Rectal smooth muscle tissue (tissue), 1 donor: ENCODE measurements around the gene FRG2.
"Not testable (repeated sequence)": the region's sequence is repeated elsewhere in the genome, so short reads cannot be mapped to it uniquely, and the experiment has no call there.

Experiments used
- H3K27ac ChIP-seq: one replicate; pipeline ENCODE4 v1.7.0; 2013; ENCODE audit warnings: low read depth, low read length, inconsistent platforms
- H3K27me3 ChIP-seq: one replicate; pipeline ENCODE4 v1.7.0; 2013; ENCODE audit warnings: low read length; ENCODE audit not compliant: control insufficient read depth, insufficient read depth
- H3K36me3 ChIP-seq: one replicate; pipeline ENCODE4 v1.7.0; 2013; ENCODE audit warnings: low read length; ENCODE audit not compliant: control insufficient read depth, insufficient read depth
- H3K4me1 ChIP-seq: one replicate; pipeline ENCODE4 v1.7.0; 2013; ENCODE audit warnings: low read length; ENCODE audit not compliant: control insufficient read depth, insufficient read depth
- H3K4me3 ChIP-seq: one replicate; pipeline ENCODE4 v1.7.0; 2013; ENCODE audit warnings: low read length
- H3K9ac ChIP-seq: one replicate; pipeline ENCODE4 v1.7.0; 2013; ENCODE audit warnings: low read length

FRG2 gene

DNA sequence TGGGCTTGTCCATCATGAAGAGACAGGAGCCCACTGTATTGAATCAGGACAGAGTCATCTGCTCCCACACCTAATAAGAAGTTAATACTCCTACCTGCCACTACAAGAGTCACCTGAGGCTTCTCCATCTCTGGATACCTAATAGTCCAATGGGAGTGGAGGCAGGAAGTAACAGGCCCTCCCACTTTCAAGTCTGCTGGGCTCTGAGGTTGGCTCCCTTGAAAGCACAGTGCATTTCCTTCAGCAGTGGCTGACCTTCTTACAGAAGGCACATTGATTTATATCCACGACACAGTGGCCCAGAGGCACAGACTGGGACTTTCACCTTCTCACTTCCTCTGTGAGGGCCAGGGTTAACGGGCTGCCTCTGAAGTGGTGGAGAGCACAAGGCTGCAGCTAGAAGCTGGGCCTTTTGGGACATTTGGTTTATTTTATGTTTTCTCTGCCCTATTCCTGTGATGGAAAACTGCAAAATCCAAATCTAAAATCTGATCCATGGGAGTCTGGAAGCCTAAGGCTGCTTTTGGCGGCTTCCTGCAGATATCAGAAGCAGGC, 38.1 kb downstream of the FRG2 start:
- Histone ChIP-seq H3K4me1 (no peaks in the 10 kb centered on the region), H3K27ac (no peak overlapping the region), H3K9ac (no peak overlapping the region), H3K36me3 (no peaks in the 10 kb centered on the region), H3K4me3 (no peak overlapping the region), H3K27me3 (no peaks in the 10 kb centered on the region)

DNA sequence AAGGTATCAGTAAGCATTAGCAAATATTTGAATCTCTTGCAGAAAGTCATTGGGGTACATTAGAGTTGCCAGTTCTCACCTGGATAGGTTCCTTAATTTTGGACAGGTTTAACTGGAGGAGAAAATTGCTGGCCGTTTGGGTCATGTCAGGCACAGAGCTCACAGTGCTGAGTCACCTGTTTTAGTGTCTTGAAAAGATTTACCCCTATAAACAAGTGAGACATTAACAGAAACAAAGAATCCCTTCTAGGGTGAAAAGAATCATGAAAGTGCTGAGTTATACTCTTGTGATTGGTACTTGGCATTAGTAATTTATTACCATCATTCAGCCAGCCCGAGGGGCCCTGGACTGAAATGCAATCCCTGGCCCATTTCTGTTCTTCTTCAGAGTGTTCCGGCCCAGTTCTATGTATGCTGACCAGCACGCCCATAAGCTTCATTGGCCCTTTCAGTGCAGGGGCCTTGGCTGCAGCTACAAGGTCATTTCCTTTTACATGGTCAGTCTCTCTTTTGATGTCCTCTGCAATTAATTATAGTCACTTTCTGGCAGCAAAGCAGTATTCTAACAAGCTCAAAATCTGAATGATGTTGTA, 41.3 kb downstream of the FRG2 start:
- H3K27ac ChIP-seq, result not testable (repeated sequence)

DNA sequence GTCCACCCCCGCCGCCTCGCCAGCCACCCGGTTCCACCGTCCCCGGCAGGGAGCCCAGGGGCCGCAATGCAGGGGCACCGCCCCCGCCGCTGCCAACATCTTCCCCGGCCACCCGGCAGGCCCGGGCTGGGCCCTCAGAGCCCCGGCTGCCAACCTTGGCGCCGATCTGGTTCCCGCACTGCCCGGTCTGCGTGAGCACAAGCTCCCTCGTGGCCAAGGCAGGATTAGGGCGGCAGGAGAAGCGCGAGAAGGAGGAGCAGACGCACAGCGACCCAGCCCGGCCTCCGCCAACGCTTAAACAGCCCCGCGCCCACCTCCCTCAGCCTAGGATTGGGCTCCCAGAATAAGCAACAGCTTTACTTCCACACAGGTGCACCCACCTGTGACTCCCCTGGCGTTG, 42.4 kb downstream of the FRG2 start:
- H3K27me3 ChIP-seq, H3K36me3 ChIP-seq, H3K9ac ChIP-seq, H3K4me1 ChIP-seq, H3K27ac ChIP-seq, H3K4me3 ChIP-seq: not testable (repeated sequence)

More for the DNA sequence above, 41.3 kb downstream of the FRG2 start:
- not testable (repeated sequence) for H3K36me3 ChIP-seq, H3K9ac ChIP-seq, H3K4me3 ChIP-seq, H3K4me1 ChIP-seq, H3K27me3 ChIP-seq

- not testable (repeated sequence) for H3K27ac ChIP-seq, H3K9ac ChIP-seq, H3K36me3 ChIP-seq, H3K4me3 ChIP-seq, H3K4me1 ChIP-seq, H3K27me3 ChIP-seq
Observed at GRCh38 chr4:189983916-189984526, 43.0 kb downstream of the FRG2 start.

DNA sequence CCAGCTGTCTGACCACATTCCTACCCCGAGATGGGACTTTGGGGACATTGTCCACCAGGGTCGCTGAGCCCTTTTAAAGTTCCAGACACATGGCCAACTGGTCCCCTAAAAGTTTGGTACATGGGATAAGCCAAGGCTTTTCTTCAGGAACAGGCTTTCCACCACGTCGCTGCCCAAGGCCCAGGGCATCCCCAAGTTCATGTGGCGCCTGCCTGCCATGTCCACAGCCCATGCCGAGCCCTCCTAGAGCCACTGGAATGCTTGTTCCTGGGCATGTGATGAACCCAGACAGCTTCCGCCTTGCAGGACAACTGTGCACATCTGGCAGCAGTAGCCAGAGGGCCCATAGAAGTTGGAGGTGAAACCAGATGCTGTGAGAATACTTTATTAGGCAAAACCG, 45.1 kb downstream of the FRG2 start:
- no peak overlapping the region for H3K27ac ChIP-seq
- H3K27me3 ChIP-seq, result no peaks in the 10 kb centered on the region
- H3K9ac ChIP-seq, result no peak overlapping the region
- H3K4me1 ChIP-seq, result no peaks in the 10 kb centered on the region
- no peaks in the 10 kb centered on the region for H3K36me3 ChIP-seq
- no peak overlapping the region for H3K4me3 ChIP-seq

GRCh38 chr4:189980292-189980691, 46.8 kb downstream of the FRG2 start:
- not testable (repeated sequence) for H3K4me1 ChIP-seq, H3K27ac ChIP-seq, H3K36me3 ChIP-seq, H3K27me3 ChIP-seq, H3K9ac ChIP-seq, H3K4me3 ChIP-seq

GRCh38 chr4:189979196-189980047, 47.6 kb downstream of the FRG2 start:
- H3K27ac ChIP-seq, result no peak overlapping the region
- H3K4me1 ChIP-seq, result no peaks in the 10 kb centered on the region
- no peaks in the 10 kb centered on the region for H3K36me3 ChIP-seq
- H3K4me3 ChIP-seq, result no peak overlapping the region
- H3K9ac ChIP-seq, result no peak overlapping the region
- no peaks in the 10 kb centered on the region for H3K27me3 ChIP-seq
